ENCODE data around the gene HLA-G.
"Not testable (repeated sequence)": the region's sequence is repeated elsewhere in the genome, so short reads cannot be mapped to it uniquely, and the experiment has no call there.

The HLA-G gene

GRCh38 chr6:29827579-29828470 is at the start of gene HLA-G:
Gene HLA-G, plus strand, starts transcription at chr6:29827825. Its CDS starts 20 bp downstream, at chr6:29827845.
- TF ChIP-seq POLR2A (IDR thresholded peaks at IDR 0.05; ENCODE audit: low read length) (no peak), GATA1 (IDR thresholded peaks at IDR 0.05; ENCODE audit: low read depth, low read length) (no peak)

GRCh38 chr6:29780019-29780698 is 47.5 kb upstream of the HLA-G start:
- not testable (repeated sequence) for DNase-seq

More at GRCh38 chr6:29827579-29828470, at the start of gene HLA-G:
- DNase-seq: no peak

GRCh38 chr6:29789176-29789575 is 38.4 kb upstream of the HLA-G start:
- DNase-seq: no peak
- TF ChIP-seq GATA1 (IDR thresholded peaks at IDR 0.05; ENCODE audit: low read depth, low read length) (no peak), POLR2A (IDR thresholded peaks at IDR 0.05; ENCODE audit: low read length) (no peak)

GRCh38 chr6:29790626-29791025 is 37.0 kb upstream of the HLA-G start:
- DNase-seq: no peak
- TF ChIP-seq POLR2A (IDR thresholded peaks at IDR 0.05; ENCODE audit: low read length): no peak
- no peak for TF ChIP-seq GATA1 (IDR thresholded peaks at IDR 0.05; ENCODE audit: low read depth, low read length)

GRCh38 chr6:29791162-29791561 is 36.5 kb upstream of the HLA-G start:
- TF ChIP-seq GATA1 (IDR thresholded peaks at IDR 0.05; ENCODE audit: low read depth, low read length): no peak
- DNase-seq: no peak

- no peak for TF ChIP-seq POLR2A (IDR thresholded peaks at IDR 0.05; ENCODE audit: low read length)
- no peak for TF ChIP-seq GATA1 (IDR thresholded peaks at IDR 0.05; ENCODE audit: low read depth, low read length)
- no peak for DNase-seq
Measured at GRCh38 chr6:29791786-29792122, 35.9 kb upstream of the HLA-G start.

- peak in 1 of 2 experiments; percentile 14 for DNase-seq
- TF ChIP-seq GATA1 (IDR thresholded peaks at IDR 0.05; ENCODE audit: low read depth, low read length): no peak
- no peak for TF ChIP-seq POLR2A (IDR thresholded peaks at IDR 0.05; ENCODE audit: low read length)
Measured at GRCh38 chr6:29792123-29793035, 35.2 kb upstream of the HLA-G start.

GRCh38 chr6:29793036-29793356 is 34.6 kb upstream of the HLA-G start:
- no peak for DNase-seq
- TF ChIP-seq GATA1 (IDR thresholded peaks at IDR 0.05; ENCODE audit: low read depth, low read length) (no peak), POLR2A (IDR thresholded peaks at IDR 0.05; ENCODE audit: low read length) (no peak)

GRCh38 chr6:29793796-29794195 is 33.8 kb upstream of the HLA-G start:
- DNase-seq: no peak
- TF ChIP-seq GATA1 (IDR thresholded peaks at IDR 0.05; ENCODE audit: low read depth, low read length): no peak
- TF ChIP-seq POLR2A (IDR thresholded peaks at IDR 0.05; ENCODE audit: low read length): no peak

- TF ChIP-seq GATA1 (IDR thresholded peaks at IDR 0.05; ENCODE audit: low read depth, low read length) (no peak), POLR2A (IDR thresholded peaks at IDR 0.05; ENCODE audit: low read length) (no peak)
- DNase-seq: no peak
Measured at GRCh38 chr6:29796026-29796425, 31.6 kb upstream of the HLA-G start.

GRCh38 chr6:29797135-29797534 is 30.5 kb upstream of the HLA-G start:
- TF ChIP-seq POLR2A (IDR thresholded peaks at IDR 0.05; ENCODE audit: low read length) (no peak), GATA1 (IDR thresholded peaks at IDR 0.05; ENCODE audit: low read depth, low read length) (no peak)
- DNase-seq: no peak

GRCh38 chr6:29797966-29798365 is 29.7 kb upstream of the HLA-G start:
- no peak for TF ChIP-seq POLR2A (IDR thresholded peaks at IDR 0.05; ENCODE audit: low read length)
- TF ChIP-seq GATA1 (IDR thresholded peaks at IDR 0.05; ENCODE audit: low read depth, low read length): no peak

GRCh38 chr6:29800254-29800653 is 27.4 kb upstream of the HLA-G start:
- DNase-seq: no peak
- TF ChIP-seq POLR2A (IDR thresholded peaks at IDR 0.05; ENCODE audit: low read length) (no peak), GATA1 (IDR thresholded peaks at IDR 0.05; ENCODE audit: low read depth, low read length) (no peak)

More at GRCh38 chr6:29797966-29798365, 29.7 kb upstream of the HLA-G start:
- DNase-seq: no peak

GRCh38 chr6:29806387-29806786 is 21.2 kb upstream of the HLA-G start:
- no peak for DNase-seq

More at GRCh38 chr6:29806387-29806786, 21.2 kb upstream of the HLA-G start:
- TF ChIP-seq GATA1 (IDR thresholded peaks at IDR 0.05; ENCODE audit: low read depth, low read length) (no peak), POLR2A (IDR thresholded peaks at IDR 0.05; ENCODE audit: low read length) (no peak)
